ENCODE measurements around the gene TMEM8B. TPM values are rescaled to one million over a fixed set of nuclear protein-coding genes. Genes with fewer than 3 reads are reported as not detected.
"Not testable (repeated sequence)": the region's sequence is repeated elsewhere in the genome, so short reads cannot be mapped to it uniquely, and the experiment has no call there.

TMEM8B gene
- total RNA-seq, 1 experiment from 2014 or later, result 2.1 TPM

DNA sequence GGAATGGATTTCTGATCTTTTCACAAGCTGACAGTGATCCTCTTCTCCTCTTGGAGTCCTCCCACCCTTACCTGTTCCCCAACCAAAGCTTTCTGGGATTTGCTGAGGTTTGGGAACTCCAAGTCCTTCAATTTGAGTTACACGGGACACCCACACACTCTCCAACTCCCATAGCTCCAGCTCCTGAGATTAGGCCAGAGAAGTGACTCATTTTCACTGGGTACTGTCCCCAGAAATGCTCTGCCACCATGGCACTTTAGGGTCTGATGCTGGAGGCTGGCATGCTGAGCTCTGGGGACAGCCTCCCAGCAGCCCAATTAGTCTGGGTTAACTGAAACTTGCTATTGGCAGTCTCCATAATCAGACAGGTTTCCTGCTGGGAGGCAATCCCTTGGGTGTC is 63.0 kb downstream of the TMEM8B start:
- Histone ChIP-seq H3K4me3 (no peak overlapping the region), H3K9me3 (replicated peaks) (no peaks in the 10 kb centered on the region), H3K27me3 (no peaks in the 10 kb centered on the region), H3K4me1 (no peaks in the 10 kb centered on the region), H3K36me3 (no peaks in the 10 kb centered on the region), H3K27ac (no peak overlapping the region)
- no peak for DNase-seq

DNA sequence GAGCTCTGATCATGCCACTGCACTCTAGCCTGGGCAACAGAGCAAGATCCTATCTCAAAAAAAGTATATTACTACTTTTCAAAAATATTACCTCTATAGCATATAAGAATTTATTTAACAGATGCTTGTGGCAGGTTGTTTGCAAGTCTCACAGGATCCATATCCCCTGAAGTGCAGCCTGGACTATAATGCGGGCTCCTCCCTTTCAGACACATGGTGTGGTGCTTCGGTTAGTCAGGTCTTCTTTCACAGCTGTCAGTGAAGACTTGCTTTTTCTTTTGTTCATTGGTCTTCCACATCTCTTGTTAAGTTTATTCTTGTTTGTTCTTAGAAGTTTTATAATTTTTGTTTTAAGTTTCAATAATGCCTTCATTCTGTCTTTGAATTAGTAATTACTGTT is 67.5 kb downstream of the TMEM8B start:
- DNase-seq, result no peak
- Histone ChIP-seq H3K9me3 (replicated peaks) (no peaks in the 10 kb centered on the region), H3K36me3 (no peaks in the 10 kb centered on the region), H3K27ac (no peak overlapping the region), H3K4me1 (no peaks in the 10 kb centered on the region), H3K4me3 (no peak overlapping the region), H3K27me3 (no peaks in the 10 kb centered on the region)

DNA sequence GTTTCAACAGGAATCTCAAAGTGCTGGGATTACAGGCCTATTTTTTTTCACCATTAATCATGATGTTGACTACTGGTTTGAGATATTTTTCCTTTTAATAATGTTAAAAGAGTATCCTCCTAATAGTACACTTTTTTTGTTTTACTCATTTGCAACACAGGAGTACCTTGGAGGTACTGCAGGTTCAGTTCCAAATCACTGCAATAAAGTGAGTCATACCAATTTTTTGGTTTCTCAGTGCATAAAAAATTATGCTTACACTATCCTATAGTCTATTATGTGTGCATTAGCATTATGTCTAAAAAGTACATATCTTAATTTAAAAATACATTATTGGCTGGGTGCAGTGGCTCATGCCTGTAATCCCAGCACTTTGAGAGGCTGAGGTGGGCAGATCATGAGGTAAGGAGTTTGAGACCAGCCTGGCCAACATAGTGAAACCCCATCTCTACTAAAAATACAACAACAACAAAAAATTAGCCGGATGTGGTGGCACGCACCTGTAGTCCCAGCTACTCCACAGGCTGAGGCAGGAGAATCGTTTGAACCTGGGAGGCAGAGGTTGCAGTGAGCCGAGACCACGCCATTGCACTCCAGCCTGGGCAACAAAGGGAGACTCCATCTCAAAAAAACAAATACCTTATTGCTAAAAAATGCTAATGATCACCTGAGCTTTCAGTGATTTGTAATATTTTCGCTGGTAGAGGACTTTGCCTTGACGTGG is 68.5 kb downstream of the TMEM8B start:
- H3K27ac ChIP-seq, DNase-seq, H3K4me1 ChIP-seq: not testable (repeated sequence)

DNA sequence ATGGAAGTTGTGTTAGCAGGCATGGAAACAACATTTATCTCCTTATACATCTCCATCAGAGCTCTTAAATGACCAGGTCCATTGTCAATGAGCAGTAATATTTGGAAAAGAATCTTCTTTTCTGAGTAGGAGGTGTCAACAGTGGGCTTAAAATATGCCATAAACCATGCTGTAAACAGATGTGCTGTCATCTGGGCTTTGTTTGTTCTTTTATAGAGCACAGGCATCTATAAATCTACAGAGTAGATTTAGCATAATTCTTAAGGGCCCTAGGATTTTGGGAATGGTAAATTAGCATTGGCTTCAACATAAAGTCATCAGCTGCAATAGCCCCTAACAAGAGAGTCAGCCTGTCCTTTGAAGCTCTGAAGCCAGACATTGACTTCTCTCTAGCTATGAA is 69.3 kb downstream of the TMEM8B start:
- no peaks in the 10 kb centered on the region for H3K9me3 ChIP-seq (replicated peaks)
- no peak overlapping the region for H3K4me3 ChIP-seq
- no peaks in the 10 kb centered on the region for H3K4me1 ChIP-seq
- H3K27ac ChIP-seq, result no peak overlapping the region
- no peaks in the 10 kb centered on the region for H3K27me3 ChIP-seq
- no peaks in the 10 kb centered on the region for H3K36me3 ChIP-seq
- DNase-seq, result no peak

More for the DNA sequence above, 68.5 kb downstream of the TMEM8B start:
- H3K4me3 ChIP-seq; H3K36me3 ChIP-seq; H3K9me3 ChIP-seq (replicated peaks); H3K27me3 ChIP-seq: not testable (repeated sequence)

DNA sequence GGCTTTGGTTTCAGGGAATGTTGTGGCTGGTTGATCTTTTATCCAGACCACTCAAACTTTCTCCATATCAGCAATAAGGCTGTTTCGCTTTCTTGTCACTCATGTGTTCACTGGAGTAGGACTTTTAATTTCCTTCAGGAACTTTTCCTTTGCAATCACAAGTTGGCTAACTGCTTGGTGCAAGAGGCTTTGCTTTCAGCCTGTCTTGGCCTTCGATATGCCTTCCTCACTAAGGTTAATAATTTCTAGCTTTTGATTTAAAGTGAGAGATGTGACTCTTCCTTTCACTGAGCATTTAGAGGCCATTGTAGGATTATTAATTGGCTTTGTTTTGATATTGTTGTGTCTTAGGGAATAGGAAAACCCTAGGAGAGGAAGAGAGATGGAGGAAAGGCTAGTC is 70.0 kb downstream of the TMEM8B start:
- Histone ChIP-seq H3K4me3 (no peak overlapping the region), H3K27me3 (no peaks in the 10 kb centered on the region), H3K4me1 (no peaks in the 10 kb centered on the region), H3K27ac (no peak overlapping the region), H3K36me3 (no peaks in the 10 kb centered on the region), H3K9me3 (replicated peaks) (no peaks in the 10 kb centered on the region)
- DNase-seq, result no peak

DNA sequence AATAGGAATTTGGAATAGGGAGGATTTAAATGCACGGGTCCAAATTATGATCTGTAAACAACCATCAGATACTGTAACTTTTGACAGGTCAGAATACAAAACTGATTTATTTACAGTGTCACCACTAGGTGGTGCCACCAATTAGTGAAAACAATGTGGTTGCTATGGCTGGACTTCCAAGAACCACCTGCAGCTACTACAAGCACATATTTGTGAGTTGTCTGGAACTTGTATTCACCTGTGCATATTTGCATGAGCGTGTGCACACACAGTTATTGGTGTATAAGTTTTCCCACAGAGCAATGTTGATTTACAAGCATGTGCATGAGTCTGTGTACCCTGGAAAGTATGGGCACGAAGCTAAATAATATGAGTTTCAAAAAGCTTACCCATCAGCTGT is 74.0 kb downstream of the TMEM8B start:
- no peaks in the 10 kb centered on the region for H3K36me3 ChIP-seq
- peak; percentile 14 to 66 for DNase-seq
- no peaks in the 10 kb centered on the region for H3K9me3 ChIP-seq (replicated peaks)
- no peaks in the 10 kb centered on the region for H3K27me3 ChIP-seq
- H3K27ac ChIP-seq, result no peak overlapping the region
- H3K4me1 ChIP-seq, result peaks cover 34% of the 10 kb centered on the region
- no peak overlapping the region for H3K4me3 ChIP-seq

DNA sequence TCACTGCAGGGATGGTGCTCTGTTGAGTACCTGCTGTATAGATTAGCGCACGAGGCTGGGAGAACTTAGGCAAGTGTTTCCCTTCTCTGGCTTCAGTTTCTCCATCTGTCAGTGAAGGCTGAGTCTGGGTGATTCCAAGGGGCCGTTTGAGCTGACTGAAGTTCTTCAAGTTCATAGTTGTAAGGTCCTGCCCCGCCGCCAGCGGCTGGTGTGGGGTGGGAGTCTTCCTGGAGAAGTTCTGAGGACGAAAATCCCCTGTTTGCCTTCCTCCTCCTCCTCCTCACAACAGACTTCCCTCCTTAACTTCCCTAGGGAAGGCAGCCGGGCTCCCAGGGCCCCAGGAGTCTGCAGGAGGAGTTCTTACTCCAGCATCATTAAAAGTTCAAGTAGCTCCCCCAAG is 75.3 kb downstream of the TMEM8B start:
- Histone ChIP-seq H3K4me1 (peaks cover 46% of the 10 kb centered on the region), H3K27me3 (no peaks in the 10 kb centered on the region), H3K27ac (no peak overlapping the region), H3K36me3 (no peaks in the 10 kb centered on the region), H3K4me3 (no peak overlapping the region), H3K9me3 (replicated peaks) (no peaks in the 10 kb centered on the region)
- no peak for DNase-seq

DNA sequence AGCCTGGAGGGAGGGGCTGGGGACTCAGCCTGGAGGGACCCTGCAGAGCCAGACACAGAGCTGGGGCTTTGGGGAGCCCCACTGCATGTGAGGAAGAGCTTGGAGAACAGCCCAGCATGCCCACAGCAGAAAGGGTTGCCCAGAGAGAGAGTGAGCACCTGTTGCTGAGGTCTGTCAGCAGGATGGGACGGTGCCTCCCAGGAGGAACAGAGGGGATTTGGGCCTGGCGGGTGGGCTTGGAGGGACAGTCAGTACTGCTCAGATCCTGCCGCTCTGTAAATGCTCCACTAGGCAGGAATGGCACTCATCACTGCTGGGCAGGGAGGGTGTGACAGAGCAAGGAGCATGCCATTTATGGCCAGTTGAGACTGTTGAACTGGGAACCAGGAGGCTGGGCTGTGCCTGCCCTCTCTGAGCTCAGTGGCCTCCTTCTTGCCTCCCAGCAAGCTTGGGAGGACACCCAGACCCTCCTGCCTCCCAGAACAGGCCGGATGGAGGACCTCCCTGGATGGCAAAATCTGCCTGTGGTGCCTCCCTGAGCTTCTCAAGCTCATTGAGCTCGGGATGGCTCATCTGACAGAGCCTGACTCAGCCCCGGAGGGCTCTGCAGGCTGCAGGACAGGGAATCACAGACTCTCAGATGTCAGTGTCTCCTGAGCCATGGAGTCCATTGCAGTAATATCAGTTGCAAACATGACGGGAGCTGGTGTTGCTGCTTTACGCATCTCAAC is 76.2 kb downstream of the TMEM8B start:
- Histone ChIP-seq H3K4me1 (peaks cover 50% of the 10 kb centered on the region), H3K27ac (peak overlapping the region; percentile 16)
- peak; percentile 61 to 69 for DNase-seq

DNA sequence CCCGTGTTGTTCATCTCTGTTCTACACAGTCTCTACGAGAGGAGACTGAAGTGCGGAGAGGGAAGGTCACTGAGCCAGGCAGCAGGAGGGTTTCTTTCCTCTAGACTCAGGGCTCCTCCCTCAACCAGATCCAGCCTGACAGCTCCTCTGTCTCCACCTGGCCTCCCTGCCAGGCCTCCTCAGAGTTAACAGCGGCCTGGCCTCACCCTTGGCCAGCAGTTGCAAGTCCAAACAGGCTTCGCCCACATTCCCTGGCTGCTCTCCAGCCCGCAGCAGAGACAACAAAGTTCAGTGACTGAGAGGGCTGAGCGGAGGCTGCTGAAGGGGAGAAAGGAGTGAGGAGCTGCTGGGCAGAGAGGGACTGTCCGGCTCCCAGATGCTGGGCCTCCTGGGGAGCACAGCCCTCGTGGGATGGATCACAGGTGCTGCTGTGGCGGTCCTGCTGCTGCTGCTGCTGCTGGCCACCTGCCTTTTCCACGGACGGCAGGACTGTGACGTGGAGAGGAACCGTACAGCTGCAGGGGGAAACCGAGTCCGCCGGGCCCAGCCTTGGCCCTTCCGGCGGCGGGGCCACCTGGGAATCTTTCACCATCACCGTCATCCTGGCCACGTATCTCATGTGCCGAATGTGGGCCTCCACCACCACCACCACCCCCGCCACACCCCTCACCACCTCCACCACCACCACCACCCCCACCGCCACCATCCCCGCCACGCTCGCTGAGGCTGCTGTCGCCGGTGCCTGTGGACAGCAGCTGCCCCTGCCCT is 77.1 kb downstream of the TMEM8B start, which contains the start of gene HRCT1:
HRCT1 (plus strand) TSS at position 291 of the 768 bp plus-strand sequence; CDS start at position 377, 86 bp downstream.
- Histone ChIP-seq H3K4me3 (peak within 1 kb of the TSS; percentile 16), H3K4me1 (peaks cover 50% of the 10 kb centered on the region), H3K27ac (peak within 1 kb of the TSS; percentile 84), H3K9me3 (replicated peaks) (no peaks in the 10 kb centered on the region), H3K36me3 (no peaks in the 10 kb centered on the region), H3K27me3 (no peaks in the 10 kb centered on the region)
- DNase-seq, result peak; percentile 93 to 95

More for the DNA sequence above, 76.2 kb downstream of the TMEM8B start:
- Histone ChIP-seq H3K9me3 (replicated peaks) (no peaks in the 10 kb centered on the region), H3K27me3 (no peaks in the 10 kb centered on the region), H3K36me3 (no peaks in the 10 kb centered on the region), H3K4me3 (no peak overlapping the region)

DNA sequence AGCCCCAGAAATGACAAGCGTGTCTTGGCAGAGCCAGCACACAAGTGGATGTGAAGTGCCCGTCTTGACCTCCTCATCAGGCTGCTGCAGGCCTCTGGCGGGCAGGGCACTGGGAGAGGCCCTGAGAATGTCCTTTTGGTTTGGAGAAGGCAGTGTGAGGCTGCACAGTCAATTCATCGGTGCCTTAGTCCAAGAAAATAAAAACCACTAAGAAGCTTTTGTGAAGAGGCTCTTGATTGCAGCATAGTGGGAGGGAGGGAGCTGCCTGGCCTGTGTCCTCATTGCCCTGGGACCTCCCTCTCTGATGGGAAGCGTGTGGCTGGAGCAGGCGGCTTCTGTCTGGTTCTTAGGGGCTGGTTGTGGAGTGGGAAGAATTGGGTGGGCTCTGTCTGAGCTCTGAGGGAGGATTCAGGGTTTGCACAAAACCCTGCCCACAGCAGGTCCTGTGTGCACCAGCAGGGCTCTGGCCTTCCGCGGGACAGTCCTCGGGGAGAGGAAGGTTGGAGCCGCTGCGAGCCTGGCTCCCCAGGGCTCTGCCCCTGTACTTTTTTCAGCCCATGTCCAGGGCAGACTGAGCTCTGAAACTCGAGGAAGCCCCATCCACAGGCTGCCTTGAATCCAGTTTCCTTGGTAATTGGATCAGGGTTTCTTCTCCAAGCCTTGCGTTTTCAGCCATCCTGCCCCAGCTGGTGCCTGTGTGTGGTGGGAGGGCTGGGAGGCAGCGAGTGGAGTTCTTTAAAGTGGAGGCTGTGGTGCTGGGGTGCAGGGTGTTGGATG is 78.1 kb downstream of the TMEM8B start:
- peak overlapping the region; percentile 84 for H3K27ac ChIP-seq
- peak; percentile 43 to 58 for DNase-seq
- peaks cover 50% of the 10 kb centered on the region for H3K4me1 ChIP-seq
- H3K36me3 ChIP-seq, result no peaks in the 10 kb centered on the region
- peak overlapping the region; percentile 16 for H3K4me3 ChIP-seq
- H3K27me3 ChIP-seq, result no peaks in the 10 kb centered on the region
- H3K9me3 ChIP-seq (replicated peaks), result no peaks in the 10 kb centered on the region

DNA sequence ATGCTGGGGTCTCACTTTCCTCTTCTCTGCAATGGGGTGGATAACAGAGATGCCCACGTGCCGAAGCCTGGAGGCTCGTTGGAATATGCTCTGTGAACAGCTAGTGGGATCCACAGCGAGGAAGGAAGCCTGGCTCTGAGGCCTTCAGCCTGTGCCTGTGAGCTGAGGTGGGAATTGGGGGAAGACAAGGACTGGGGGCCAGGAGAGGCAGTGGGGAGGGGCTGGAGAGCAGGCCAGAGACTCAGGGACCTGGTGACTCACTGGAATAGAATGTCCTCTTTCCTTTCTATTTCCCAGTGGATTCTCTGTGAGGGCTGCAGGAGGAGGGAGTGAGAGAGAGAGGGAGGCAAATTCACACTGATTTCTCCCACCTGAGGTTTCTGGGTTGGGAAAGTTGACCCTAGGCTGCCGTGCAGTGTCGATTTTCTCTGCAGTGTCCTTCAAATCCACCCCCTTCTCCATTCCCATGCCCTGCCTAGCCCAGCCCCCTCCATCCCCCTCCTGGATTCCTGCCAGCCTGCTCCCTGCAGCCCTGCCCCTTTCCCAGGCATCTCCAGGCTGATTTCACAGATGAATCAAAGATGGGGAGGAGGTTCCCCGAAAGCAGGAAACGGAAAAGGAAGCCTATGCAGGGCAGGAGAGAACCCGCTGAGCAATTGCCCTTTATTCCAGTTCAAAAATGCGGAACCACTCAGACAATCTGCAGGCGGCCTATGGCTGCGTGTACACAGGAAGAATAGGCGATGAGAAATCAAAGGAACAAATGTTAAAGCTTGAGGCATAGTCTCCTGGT is 78.9 kb downstream of the TMEM8B start:
- DNase-seq, result peak; percentile 91 to 92
- H3K27me3 ChIP-seq, result no peaks in the 10 kb centered on the region
- H3K27ac ChIP-seq, result peak overlapping the region; percentile 84
- no peaks in the 10 kb centered on the region for H3K9me3 ChIP-seq (replicated peaks)
- peaks cover 50% of the 10 kb centered on the region for H3K4me1 ChIP-seq
- H3K36me3 ChIP-seq, result no peaks in the 10 kb centered on the region
- peak overlapping the region; percentile 16 for H3K4me3 ChIP-seq

DNA sequence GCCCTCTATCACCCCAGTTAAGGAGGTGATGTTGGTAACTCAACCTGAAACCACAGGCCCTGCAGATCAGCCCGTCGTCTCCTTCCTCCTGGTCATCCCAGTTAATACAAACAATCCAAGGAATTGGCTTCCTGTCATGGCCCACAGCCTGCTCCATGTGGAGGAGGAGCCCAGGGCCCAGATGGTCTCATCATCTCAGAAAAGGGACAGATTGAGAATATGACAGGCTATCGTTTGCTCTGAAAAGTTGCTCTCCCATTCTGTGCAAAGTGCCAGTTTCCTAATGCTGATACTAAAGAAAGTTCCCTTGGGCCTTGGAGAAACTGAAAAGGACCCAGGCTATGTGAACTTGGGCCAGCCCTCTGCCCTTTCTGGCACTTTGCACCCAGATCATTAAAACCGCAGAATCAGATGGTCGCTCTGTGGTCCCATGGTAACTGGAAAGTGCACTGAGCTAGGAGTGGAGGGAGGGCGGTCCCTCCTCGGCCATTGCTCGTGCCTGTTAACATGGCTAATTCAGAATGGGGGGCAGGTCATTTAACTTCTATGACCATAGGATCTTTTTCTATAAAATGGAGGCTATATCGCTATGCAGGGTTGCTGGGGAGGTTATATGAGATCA is 79.6 kb downstream of the TMEM8B start:
- Histone ChIP-seq H3K9me3 (replicated peaks) (no peaks in the 10 kb centered on the region), H3K27me3 (no peaks in the 10 kb centered on the region), H3K27ac (peak overlapping the region; percentile 84), H3K36me3 (no peaks in the 10 kb centered on the region), H3K4me3 (peak overlapping the region; percentile 16), H3K4me1 (peaks cover 50% of the 10 kb centered on the region)
- DNase-seq, result peak in 1 of 2 experiments; percentile 36

DNA sequence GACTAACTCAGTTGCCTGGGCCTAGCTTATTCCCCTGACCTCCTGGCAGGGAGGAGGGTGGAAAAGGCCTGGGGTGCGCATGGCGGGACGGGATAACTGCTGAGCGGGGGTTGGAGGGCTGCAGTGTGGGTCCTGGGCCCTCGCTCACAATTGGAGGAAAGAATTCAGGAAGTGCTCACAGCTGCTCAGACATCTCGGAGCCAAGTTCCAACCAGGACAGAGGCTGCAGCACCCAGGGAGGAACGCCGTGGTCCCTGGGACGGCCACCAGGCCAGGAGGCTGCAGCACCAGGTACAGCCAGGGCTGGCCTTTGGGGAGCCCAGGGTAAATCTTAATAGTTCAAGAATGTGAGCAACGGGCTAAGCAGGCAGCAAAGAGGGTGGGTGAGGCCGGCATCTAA is 80.2 kb downstream of the TMEM8B start, which contains the start of gene SPAAR:
SPAAR (plus strand) TSS at position 217 of the 400 bp plus-strand sequence. CDS start 974 bp downstream, outside the sequence.
- H3K27ac ChIP-seq, result peak within 1 kb of the TSS; percentile 84
- H3K27me3 ChIP-seq, result no peaks in the 10 kb centered on the region
- H3K4me1 ChIP-seq, result peaks cover 49% of the 10 kb centered on the region
- peak within 1 kb of the TSS; percentile 16 for H3K4me3 ChIP-seq
- H3K36me3 ChIP-seq, result no peaks in the 10 kb centered on the region
- H3K9me3 ChIP-seq (replicated peaks), result no peaks in the 10 kb centered on the region
- peak in 1 of 2 experiments; percentile 22 for DNase-seq
